Activated CD4-positive, alpha-beta T cell treated with anti-CD3 and anti-CD28 coated beads, Interleukin-2, amount 50 U/mL, for 4 hours (primary cell): ENCODE results near the gene TSPAN3.

Experiments used
- DNase-seq, 2 experiments: peaks; one replicate each; pipeline ENCODE4 v3.0.0-alpha.2; 2020

Gene TSPAN3

GRCh38 chr15:77032647-77033416 is 38.1 kb downstream of the TSPAN3 start:
- no peak for DNase-seq

- DNase-seq = no peak
Measured at GRCh38 chr15:77032052-77032646, 38.8 kb downstream of the TSPAN3 start.

GRCh38 chr15:77031376-77032050 is 39.4 kb downstream of the TSPAN3 start:
- no peak for DNase-seq

GRCh38 chr15:77030928-77031375 is 40.0 kb downstream of the TSPAN3 start:
- DNase-seq = no peak

GRCh38 chr15:77030048-77030927 is 40.6 kb downstream of the TSPAN3 start:
- no peak for DNase-seq

- no peak for DNase-seq
Measured at GRCh38 chr15:77029166-77030047, 41.5 kb downstream of the TSPAN3 start.

GRCh38 chr15:77028451-77029165 is 42.3 kb downstream of the TSPAN3 start:
- DNase-seq = no peak

- DNase-seq = no peak
Measured at GRCh38 chr15:77027697-77028450, 43.0 kb downstream of the TSPAN3 start.

- DNase-seq = no peak
Measured at GRCh38 chr15:77027111-77027696, 43.7 kb downstream of the TSPAN3 start.

- DNase-seq = no peak
Measured at GRCh38 chr15:77026501-77027110, 44.3 kb downstream of the TSPAN3 start.

GRCh38 chr15:77025941-77026411 is 44.9 kb downstream of the TSPAN3 start:
- no peak for DNase-seq

GRCh38 chr15:77025083-77025901 is 45.6 kb downstream of the TSPAN3 start:
- no peak for DNase-seq

- DNase-seq = peak; percentile 63 to 68
Measured at GRCh38 chr15:77024273-77025082, 46.4 kb downstream of the TSPAN3 start.

GRCh38 chr15:77023576-77024272 is 47.2 kb downstream of the TSPAN3 start:
- DNase-seq = no peak

GRCh38 chr15:77022646-77023575 is 48.0 kb downstream of the TSPAN3 start:
- DNase-seq = no peak
